GM19324 (cell line): Measurements from ENCODE around the gene YLPM1.

ENCODE experiments used
- ATAC-seq: cut with Tn5 transposase; IDR thresholded peaks from one replicate; pipeline ENCODE4 v1.9.1; 2021; ENCODE audit warnings: mild to moderate bottlenecking, moderate library complexity; ENCODE audit not compliant: unreplicated experiment, low FRiP score

Gene YLPM1

DNA sequence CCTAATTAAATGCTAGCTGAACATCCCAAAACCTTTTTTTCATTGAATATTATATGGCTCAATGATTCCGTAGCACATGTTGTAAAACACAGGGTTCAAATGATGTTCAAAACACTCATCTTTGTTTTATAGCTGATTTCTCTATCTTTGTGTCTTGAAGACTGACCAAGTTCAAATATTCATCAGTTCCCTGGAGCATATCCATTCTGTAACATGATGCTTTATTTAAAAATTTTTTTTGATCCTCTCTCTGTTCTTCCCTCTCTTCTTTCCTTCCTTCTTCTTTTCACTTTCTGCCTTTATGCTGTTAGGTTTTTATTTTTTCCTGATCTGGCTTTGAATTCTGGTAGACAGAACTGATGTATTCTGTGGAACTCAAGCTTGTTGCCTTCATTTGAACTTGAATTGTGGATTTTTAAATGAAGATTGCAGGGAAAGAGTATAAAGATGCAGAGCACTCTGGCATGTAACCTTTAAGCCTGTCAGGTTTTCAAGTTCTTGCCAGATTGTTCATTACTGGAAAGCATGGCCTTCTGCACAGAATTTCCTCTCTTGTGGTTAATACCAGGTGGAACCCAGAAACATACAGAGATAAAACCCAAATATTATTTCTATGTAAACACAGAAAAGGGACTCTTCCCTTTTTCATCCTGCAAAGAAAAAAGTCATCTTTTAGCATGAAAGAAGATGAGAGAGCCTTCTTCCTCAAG lies 73.3 kb downstream of the YLPM1 start:
- no peak for ATAC-seq

DNA sequence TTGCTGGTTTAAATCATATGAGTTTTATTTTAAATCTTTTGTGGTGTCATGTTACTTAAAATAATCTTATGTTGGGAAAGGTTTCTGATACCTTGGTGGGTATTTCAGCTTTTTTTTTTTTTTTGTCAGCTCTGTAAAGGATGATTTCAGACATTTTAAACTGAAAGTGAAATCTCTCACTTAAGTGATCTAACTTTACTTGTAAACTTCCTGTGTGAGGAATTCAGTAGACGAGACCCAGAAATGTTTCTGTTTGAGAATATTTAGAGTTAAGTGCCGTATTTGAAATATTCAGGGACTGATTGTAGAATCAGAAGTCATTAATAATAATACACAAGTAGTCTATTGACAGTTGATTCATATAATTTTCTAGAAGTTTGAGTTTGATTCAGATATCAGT lies 75.0 kb downstream of the YLPM1 start:
- no peak for ATAC-seq

DNA sequence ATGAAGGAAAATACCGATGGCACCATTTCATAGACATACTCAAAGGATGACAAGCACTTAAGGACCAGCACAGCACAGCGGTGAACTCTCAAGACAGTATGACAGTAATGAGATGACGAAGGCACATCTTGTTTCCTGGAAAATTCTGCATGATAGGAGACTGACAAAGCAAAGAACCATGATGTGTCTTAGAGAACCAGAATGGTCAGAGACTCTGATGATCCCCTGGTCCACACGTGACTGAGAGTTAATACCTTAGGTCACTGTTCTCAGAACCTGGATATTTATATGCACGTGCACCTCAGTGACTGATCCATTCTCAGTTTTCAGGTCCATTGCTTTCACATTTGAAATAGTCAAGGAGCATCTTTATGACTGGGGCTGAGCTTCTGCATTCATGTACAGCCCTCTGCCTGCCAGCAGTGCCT lies 77.5 kb downstream of the YLPM1 start:
- ATAC-seq = peak; percentile 69

DNA sequence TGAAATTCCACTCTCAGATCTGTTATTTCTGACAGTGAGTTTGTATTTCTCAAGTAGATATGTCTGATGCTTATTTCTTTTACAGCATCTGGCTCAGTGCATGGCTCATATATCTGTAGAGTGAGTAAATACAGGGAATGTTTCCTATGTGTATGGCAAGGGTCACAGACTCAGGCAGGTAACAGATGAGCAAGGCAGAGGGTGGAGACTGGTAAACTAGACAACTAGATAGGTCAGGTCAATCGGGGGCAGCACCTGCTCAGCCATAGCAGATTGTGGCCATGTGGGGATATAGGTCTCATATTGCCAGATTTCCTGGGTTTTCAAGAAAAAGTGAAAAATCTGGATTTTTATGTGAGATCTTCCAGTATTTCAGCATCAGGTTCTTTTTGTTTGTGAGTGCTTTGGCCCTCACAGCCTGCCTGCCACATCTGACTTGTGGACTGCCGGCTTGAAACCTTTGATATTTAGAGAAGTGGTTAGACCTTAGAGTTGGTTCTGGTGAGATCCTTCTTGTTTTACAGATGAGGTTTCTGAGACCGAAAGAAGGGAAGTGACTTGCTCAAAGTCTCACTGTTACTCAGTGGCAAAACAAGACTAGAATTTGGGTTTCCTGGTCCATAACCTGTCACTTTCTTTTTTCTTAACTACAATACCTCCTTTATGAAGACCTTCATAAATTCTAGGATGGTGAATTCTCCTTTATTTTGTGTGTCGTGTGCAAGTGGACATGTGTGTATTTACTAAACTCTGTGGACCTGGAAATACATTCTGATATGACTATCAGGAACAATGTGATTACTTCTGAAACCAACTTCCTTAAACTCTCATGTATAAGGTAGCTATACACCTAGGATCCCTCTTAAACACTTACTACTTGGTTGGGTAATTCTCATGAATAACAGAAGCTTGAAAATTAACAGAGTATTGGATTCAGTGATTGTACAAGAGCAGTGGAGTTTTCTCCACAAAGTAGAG lies 78.4 kb downstream of the YLPM1 start:
- ATAC-seq = peak; percentile 60

DNA sequence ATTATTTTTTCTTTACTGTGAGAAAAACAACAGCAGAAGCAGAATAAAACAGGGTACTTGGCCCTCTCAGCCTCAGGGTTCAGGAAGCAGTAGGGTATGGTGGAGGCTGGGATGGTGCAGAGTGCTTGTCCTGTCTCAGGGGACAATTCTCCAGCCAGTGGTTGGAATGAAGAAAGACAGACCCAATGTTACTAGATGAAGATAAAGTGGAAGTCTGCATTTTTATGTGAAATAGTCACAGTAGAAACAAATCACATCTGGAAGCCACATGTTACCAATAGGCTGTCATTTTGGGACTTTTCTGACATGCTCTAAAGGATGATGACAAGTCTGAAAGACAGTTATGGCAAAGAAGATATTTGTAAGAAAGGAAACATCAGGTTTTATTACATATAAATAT lies 80.5 kb downstream of the YLPM1 start:
- ATAC-seq = no peak

DNA sequence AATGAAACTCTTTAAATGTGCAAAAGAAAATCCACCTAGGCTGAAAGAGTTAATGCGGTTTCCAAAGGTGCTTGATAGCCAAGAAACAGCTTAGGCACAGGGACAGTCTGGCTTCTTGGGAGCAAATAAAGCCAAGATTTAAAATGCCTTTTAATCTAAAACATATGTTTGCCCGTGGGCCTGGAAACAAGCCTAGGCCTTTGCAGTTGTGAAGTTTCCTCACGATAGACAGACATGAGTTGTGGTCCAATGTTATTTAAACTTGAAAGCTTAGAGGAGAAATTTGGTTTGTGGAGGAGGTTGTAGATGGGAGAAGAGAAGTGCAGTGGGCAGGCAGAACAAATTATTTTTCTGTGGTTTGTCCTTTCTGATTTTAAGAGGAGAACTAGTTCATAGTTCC lies 83.1 kb downstream of the YLPM1 start:
- no peak for ATAC-seq

DNA sequence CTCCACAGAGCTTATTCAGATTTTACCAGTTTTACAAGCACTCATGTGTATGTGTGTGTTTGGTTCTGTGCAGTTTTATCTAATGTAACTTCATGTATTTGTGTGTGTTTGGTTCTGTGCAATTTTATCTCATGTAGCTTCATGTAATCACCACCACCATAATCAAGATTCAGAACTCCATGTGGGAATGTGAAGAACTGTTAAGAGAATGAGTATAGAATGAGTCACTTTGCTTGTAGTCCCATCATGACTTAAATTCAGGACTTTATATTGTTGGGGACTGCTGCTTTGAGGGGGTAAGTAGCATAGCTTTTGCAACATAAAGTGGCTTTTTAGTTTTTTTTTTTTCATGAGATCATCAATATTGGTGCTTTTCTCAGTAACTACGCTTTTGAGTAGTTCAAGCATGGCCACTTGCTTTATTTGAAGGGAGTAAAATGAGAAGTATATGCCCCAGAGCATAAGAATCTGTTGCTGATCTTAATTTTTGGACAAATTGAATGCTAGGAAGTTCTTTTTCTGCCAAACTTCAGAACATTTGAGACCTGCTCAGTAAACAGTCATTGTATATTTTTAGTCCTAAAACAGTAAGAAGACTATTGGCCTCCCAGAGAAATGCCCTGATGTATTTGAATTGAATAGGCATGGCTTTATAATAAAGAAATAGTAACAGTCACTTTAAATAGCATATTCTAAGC lies 84.0 kb downstream of the YLPM1 start:
- no peak for ATAC-seq

DNA sequence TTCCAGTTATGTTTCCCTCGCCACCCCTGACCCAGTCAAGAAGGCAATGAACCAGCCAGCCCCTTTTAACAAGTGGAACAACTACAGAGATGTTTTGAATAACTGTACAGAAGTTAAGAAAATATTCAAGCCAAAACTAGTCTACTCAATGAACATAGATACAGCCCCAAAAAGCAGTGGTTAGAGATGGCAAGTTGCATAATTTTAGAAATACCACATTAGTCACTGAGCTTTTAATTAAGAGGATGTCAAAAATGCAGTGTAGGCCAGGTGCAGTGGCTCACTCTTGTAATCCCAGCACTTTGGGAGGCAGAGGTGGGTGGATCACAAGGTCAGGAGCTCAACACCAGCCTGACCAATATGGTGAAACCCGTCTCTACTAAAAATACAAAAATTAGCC lies 85.7 kb downstream of the YLPM1 start:
- no peak for ATAC-seq

DNA sequence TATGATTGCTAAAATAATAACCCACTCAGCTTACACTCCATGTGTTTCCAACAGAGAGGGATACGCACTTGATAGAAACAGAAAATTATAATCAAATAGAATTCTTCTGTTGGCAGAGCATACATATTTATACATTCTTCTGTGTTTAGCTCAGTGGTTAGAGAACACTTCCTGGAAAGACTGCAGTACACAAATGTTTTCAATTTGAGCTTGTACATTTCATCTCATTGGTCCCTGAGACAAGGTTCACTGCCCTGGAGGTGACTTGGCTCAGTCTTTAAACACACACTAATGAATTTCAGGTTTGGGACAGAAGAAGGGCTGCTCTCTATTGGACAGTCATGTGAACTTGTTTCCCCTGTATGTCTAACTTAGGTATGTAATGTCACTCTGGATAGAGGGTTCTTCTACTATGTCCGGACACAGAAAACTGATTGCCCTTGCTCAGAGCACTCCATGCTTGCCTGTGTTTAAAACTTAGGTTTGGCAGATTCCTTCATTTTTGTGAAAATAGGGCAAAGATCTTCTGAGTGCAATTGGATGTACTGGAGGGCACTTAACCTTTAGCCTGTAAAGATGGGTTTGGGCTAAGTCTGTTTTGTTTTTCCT lies 89.9 kb downstream of the YLPM1 start:
- no peak for ATAC-seq

DNA sequence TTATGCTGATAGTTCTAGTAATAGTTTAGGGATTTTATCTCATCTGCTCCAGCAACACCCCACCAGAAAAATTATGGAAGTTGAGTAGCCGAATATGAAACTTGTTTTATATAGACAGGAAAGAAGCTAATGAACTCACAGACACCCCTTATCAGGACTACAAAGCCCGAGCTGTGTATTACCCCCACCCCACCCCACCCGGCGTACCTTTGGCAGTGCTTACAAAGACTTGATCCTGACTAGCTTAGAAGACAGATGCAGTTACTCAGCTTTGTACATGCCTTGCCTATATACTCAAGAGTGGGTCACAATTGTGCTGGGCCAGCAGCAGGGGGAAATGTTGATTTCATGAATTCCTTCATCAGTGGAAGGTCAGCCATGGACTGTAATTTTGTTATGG lies 90.5 kb downstream of the YLPM1 start:
- ATAC-seq = no peak

DNA sequence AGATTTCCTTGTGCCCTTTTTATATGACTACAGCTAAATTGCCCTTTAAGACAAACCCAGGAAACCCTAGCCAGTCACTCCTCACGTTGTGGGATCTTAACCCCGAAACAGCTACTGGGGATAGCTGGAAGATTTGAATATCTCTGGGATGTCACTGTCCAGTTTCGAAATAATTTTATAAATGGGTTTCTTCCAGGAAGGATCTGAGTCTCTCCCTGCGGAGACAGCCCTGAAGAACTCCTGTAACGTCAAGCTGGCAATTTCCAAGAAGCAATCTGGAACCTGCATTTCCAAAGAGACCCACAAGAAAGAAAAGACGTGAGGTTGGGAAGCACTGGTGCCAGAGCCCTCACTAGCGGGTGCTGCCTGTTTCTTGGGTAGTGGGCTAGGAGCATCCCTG lies 91.9 kb downstream of the YLPM1 start:
- ATAC-seq = no peak

DNA sequence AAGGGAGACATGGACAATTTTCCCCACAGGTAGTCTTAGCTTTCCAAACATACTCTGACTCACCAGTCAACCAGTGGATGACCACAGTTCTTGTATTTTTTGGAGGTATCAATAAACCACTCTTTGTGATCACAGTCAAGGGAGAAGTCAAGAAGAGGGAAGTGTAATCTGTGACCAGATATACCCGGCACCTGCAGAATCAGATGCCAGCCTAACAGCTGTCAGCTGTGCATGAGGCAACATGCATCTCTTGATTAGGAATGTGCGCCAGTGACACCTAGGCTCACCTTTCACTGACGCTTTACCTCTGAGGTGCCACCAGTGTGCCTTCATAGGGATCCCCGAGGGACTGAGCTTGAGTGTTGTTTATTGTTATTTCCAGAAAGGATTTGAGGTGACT lies 92.8 kb downstream of the YLPM1 start:
- no peak for ATAC-seq

DNA sequence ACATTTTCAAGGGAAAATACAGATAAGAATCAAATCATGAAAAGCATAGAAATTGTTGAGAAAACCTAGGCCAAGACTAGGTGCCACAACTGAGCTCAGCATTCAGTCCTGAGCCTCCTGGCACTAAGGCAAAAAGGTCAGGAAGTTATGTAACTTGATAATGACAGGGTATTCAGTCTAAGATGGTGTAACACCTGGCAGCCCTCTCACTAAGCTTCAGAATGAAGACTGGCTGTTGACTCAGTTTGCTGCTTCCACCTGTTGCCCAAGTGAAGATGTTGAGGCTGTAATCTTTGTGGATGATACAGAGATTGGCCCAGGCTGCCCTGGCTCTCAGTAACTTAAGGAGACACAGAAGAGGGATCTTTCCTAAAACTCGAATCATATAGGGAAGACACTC lies 93.2 kb downstream of the YLPM1 start:
- no peak for ATAC-seq

DNA sequence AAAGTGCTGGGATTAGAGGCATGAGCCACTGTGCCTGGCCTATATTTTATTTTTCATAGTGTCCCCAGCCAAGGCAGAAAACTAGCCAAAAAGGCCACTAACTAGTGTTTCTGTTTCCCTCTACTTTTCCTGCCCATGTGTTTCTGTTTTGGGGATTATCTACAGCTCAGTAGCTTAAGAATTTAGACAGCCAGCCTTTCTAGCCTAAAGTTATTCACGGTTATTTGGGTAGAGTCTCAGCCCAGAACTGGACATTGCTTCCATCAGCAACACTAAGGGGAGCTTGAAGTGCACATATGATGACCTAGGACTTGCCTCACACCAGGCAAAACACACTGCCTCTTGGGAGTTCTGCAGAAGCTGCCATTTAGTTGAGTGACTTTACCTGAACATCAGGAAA lies 94.9 kb downstream of the YLPM1 start:
- ATAC-seq = no peak

DNA sequence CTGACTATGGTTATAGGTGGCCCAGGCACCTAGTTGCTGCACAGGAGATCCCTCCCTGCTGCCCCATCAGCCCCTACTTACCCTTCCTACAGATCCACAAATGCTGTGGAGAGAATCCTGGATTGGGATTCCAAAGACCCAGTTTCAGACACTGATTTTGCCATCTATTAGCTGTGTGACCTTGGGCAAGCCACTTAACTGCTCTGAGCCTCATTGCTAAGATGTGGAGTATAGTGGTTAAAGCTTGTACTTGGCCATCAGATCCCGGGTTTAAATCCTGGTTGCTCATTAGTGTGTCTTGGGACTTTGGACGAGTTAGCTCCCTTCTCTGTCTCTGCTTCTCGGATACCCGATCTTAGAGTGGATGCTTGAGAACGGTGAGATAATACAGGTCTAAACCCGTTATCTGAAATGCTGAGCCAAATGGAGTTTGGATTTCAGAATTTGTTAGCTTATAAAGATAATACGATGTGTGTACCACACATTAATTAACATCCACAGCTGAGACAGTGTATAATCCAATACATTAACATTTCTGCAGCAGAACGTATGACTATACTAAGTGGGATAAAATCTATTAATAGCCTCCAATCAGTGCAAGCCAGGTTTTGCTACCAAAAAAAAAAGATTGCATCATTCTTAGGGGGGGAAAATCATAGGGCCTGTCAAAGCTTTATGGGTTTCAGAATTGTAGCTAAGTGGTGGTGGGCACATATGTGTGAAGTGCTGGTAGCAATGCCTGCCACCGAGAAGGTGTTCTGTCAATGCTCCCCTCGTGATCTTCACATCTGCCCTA lies 96.8 kb downstream of the YLPM1 start:
- ATAC-seq = no peak

DNA sequence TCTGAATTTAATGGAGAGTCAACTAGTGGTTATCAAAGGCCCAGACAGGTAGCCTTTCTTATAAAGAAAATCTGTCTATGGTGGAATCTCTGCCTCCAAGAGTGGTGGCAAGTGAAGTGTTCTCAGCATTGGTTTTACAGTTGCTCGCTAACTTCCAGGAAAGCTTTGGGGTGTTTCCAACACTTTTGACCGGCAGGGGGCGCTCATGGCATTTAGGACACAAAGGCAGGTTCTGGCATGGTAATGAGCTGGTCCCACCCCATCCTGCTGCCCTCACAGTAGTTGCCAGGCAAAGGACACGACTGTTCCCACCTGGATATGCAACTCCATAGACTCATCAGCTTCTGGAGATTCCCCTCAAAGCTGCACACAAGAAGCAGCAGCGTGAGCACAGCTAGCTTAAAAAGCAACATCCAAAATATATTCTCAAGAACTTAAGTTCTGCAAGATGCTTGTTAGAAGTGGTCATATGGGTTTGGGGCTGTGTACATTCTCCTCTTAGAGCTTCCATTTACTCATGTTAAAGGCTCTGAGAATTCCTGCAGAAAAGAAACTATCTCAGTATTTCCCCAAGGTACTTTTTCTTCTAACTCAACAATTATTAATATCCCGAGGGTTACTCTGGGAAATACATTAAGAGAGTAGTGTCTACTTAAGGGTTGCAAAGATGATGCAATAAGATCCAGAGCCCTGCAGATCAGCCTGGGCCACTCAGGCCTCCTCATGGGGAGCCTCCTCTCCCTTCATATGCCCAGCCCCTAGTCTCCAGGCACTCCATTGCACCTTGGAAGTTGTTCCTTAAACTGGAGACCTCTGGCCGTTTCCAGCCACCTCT lies 98.0 kb downstream of the YLPM1 start:
- ATAC-seq = no peak

DNA sequence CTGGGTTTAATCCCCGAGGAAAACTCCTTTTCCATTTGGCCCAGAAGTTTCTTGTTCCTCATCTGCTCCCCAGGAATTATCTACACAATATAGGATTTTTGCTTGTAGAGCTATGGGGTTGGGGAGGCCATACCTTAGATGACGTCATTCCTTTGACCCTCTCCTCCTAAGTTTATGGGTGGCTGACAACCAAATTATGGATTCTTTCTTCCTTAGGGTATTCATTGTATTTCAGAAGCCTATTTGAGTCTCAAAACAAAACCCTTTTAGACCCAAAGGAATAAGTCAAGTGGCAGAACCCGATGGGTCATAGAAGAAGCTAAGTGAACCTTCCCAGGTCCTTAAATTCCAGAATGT lies 98.6 kb downstream of the YLPM1 start:
- no peak for ATAC-seq

DNA sequence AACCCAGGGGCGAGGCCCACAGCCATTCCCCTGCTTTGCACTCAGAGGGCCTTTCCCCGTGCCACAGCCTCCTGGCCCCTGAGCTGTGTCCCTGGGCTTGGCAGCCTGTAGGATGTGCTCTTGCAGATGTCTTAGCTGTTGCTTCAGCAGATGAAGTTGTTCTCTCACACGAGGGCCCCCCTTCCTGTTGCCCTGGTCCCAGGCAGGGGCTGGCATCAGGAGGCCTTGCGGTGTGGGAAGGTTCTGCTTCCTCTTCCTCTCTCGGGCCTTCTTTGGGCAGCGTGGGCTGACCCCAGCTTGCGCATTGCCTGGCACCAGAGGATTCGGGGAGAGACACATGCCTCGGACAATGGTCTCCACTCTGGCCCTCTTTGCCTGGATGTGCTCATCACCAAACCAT lies 100.2 kb downstream of the YLPM1 start:
- no peak for ATAC-seq

DNA sequence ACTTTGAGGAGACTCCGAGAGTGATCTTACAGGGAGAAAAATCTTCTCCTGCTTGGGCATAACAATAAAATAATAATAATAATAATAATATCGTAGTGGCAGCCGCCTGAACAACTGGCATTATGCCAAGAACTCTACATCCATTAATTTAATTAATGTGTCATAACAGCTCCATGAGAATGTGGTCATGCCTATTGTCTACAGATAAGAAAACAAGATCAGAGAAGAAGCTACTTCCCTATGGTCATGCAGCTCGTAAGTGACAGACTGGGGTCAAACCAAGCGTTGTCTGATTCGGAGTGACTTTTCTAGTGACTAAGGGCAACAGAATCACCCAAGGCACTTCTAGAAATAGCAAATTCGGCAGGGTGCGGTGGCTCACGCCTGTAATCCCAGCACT lies 101.1 kb downstream of the YLPM1 start:
- no peak for ATAC-seq
